Cardiac septum (tissue), 1 donor: Measurements from ENCODE around the gene POLR3A. TPM values are rescaled to one million over a fixed set of nuclear protein-coding genes. Genes with fewer than 3 reads are reported as not detected.
"Not testable (repeated sequence)": the region's sequence is repeated elsewhere in the genome, so short reads cannot be mapped to it uniquely, and the experiment has no call there.

ENCODE experiments used
- DNase-seq: peaks from one replicate; pipeline ENCODE4 v3.0.0-alpha.2; 2020; ENCODE audit warnings: low spot score
- intact Hi-C: fragments of 100-400 bp; cut with DNase I; formaldehyde crosslinking; loops from one replicate; pipeline ENCODE4 v1.14.0; 2022
- long read RNA-seq: library from polyadenylated mRNA; unstranded; transcript quantifications from one replicate; pipeline ENCODE4 v2.0.0, GENCODE V29; 2021
- total RNA-seq: library from RNA; stranded (reverse); fragmentation: NEBNext Ultra II Directional; extraction: Animal tissue kit (Norgen Biotek cat#: 25700); gene quantifications from one replicate; pipeline ENCODE4 v1.2.1, GENCODE V29; 2021
- donor health status: DM: no; HTN: no; CAD: no.

The POLR3A gene
- 9.9 TPM for total RNA-seq
- long read RNA-seq, full-length matches to known transcripts: 1 of 21 reads
- long read RNA-seq, partial matches to known transcripts: 12 of 21 reads
- long read RNA-seq, other reads (novel, unspliced or antisense): 8 of 21 reads

- peak; percentile 95 for DNase-seq
- intact Hi-C loops: loop anchor here (2.0 kb wide), 1 partner anchor 47 kb away; no protein-coding TSS in a partner anchor
These were observed at the start of gene POLR3A for GRCh38 chr10:78029269-78030226. POLR3A (minus strand) TSS chr10:78029515; CDS start chr10:78029407, 108 bp downstream.

GRCh38 chr10:78078539-78079330 is 49.4 kb upstream of the POLR3A start:
- intact Hi-C loops: no loop called here
- DNase-seq: no peak

- intact Hi-C loops, DNase-seq: not testable (repeated sequence)
These were observed 46.5 kb upstream of the POLR3A start for GRCh38 chr10:78075806-78076205.

- no peak for DNase-seq
- intact Hi-C loops: no loop called here
These were observed 43.2 kb upstream of the POLR3A start for GRCh38 chr10:78072504-78072903.

- intact Hi-C loops: no loop called here
- DNase-seq: no peak
These were observed 42.5 kb upstream of the POLR3A start for GRCh38 chr10:78071857-78072179.

GRCh38 chr10:78071140-78071856 is 42.0 kb upstream of the POLR3A start:
- intact Hi-C loops: no loop called here
- DNase-seq: no peak

- no peak for DNase-seq
- intact Hi-C loops: no loop called here
These were observed 41.4 kb upstream of the POLR3A start for GRCh38 chr10:78070726-78071125.

GRCh38 chr10:78070064-78070463 is 40.7 kb upstream of the POLR3A start:
- intact Hi-C loops, DNase-seq: not testable (repeated sequence)

- intact Hi-C loops: no loop called here
- no peak for DNase-seq
These were observed 39.8 kb upstream of the POLR3A start for GRCh38 chr10:78069151-78069550.

- no peak for DNase-seq
- intact Hi-C loops: no loop called here
These were observed 37.6 kb upstream of the POLR3A start for GRCh38 chr10:78066728-78067430.

GRCh38 chr10:78066012-78066411 is 36.7 kb upstream of the POLR3A start:
- intact Hi-C loops: no loop called here

GRCh38 chr10:78065611-78066010 is 36.3 kb upstream of the POLR3A start:
- intact Hi-C loops: no loop called here

More at GRCh38 chr10:78066012-78066411, 36.7 kb upstream of the POLR3A start:
- DNase-seq: no peak

GRCh38 chr10:78064919-78065318 is 35.6 kb upstream of the POLR3A start:
- intact Hi-C loops, DNase-seq: not testable (repeated sequence)

More at GRCh38 chr10:78065611-78066010, 36.3 kb upstream of the POLR3A start:
- no peak for DNase-seq

- DNase-seq: no peak
- intact Hi-C loops: no loop called here
These were observed 33.9 kb upstream of the POLR3A start for GRCh38 chr10:78063236-78063635.

GRCh38 chr10:78062296-78062695 is 33.0 kb upstream of the POLR3A start:
- intact Hi-C loops: no loop called here
- no peak for DNase-seq

GRCh38 chr10:78059906-78060702 is 30.8 kb upstream of the POLR3A start:
- no peak for DNase-seq
- intact Hi-C loops: no loop called here

GRCh38 chr10:78058562-78058961 is 29.2 kb upstream of the POLR3A start:
- intact Hi-C loops: no loop called here

GRCh38 chr10:78053211-78053868 is 24.0 kb upstream of the POLR3A start:
- intact Hi-C loops: no loop called here
- no peak for DNase-seq

More at GRCh38 chr10:78058562-78058961, 29.2 kb upstream of the POLR3A start:
- no peak for DNase-seq
